ENCODE data around the gene DHRS12. TPM values are rescaled to one million over a fixed set of nuclear protein-coding genes. Genes with fewer than 3 reads are reported as not detected.

The DHRS12 gene
- total and polyA plus RNA-seq, 2 donors from 2014 or later: 20.4 to 36.1 TPM

DNA sequence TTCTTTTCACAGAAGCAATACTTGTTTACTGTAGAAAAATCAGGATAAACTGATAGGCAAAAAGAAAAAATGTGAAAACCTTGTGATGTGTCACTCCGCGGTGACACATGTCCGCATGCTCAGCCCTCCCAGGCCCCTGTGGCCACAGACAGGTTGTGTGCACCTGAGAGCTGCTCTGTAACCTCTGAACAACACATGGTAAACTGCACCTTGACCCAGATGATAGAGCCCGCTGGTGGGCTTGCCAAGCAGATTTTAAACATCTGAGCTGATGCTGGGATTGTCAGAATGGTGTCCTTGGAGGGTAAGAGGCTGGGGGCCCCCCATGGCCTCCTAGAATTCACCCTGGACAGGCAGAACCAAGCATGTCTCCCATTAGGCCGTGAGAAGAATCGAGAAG lies 33.8 kb downstream of the DHRS12 start:
- Histone ChIP-seq H3K27me3 (ENCODE audit: control insufficient read depth, insufficient read depth, low read length) (no peaks in the 10 kb centered on the region), H3K9ac (ENCODE audit: low read length in 3 of 3) (peak overlapping the region in 1 of 3 donors; percentile 26), H3K4me3 (ENCODE audit: low read length in 3 of 3) (no peak overlapping the region), H3K36me3 (ENCODE audit: control insufficient read depth in 2 of 3, insufficient read depth in 3 of 3, low read length in 3 of 3) (peaks cover 0 to 14% (median 6%) of the 10 kb centered on the region in 3 donors), H3K9me3 (ENCODE audit: control insufficient read depth in 2 of 3, insufficient read depth in 1 of 3, low read length in 3 of 3) (no peaks in the 10 kb centered on the region), H3K27ac (ENCODE audit: low read depth in 2 of 2, low read length in 2 of 2) (no peak overlapping the region), H3K4me1 (ENCODE audit: control insufficient read depth in 2 of 3, insufficient read depth in 2 of 3, low read depth in 1 of 3, low read length in 3 of 3) (peaks cover 0 to 15% (median 4%) of the 10 kb centered on the region in 3 donors)
- FAIRE-seq (no peak), DNase-seq (no peak)
- TF ChIP-seq, protein P1, sequence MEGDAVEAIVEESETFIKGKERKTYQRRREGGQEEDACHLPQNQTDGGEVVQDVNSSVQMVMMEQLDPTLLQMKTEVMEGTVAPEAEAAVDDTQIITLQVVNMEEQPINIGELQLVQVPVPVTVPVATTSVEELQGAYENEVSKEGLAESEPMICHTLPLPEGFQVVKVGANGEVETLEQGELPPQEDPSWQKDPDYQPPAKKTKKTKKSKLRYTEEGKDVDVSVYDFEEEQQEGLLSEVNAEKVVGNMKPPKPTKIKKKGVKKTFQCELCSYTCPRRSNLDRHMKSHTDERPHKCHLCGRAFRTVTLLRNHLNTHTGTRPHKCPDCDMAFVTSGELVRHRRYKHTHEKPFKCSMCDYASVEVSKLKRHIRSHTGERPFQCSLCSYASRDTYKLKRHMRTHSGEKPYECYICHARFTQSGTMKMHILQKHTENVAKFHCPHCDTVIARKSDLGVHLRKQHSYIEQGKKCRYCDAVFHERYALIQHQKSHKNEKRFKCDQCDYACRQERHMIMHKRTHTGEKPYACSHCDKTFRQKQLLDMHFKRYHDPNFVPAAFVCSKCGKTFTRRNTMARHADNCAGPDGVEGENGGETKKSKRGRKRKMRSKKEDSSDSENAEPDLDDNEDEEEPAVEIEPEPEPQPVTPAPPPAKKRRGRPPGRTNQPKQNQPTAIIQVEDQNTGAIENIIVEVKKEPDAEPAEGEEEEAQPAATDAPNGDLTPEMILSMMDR (IDR thresholded peaks at IDR 0.05; ENCODE audit: borderline replicate concordance, extremely low read depth, insufficient read depth): no peak
- intact Hi-C loops (cut with DNase I): no loop called here

GRCh38 chr13:51769455-51770127 lies 34.4 kb downstream of the DHRS12 start:
- Histone ChIP-seq H3K27me3 (ENCODE audit: control insufficient read depth, insufficient read depth, low read length) (no peaks in the 10 kb centered on the region), H3K27ac (ENCODE audit: low read depth in 2 of 2, low read length in 2 of 2) (no peak overlapping the region), H3K4me3 (ENCODE audit: low read length in 3 of 3) (no peak overlapping the region), H3K9ac (ENCODE audit: low read length in 3 of 3) (no peak overlapping the region), H3K4me1 (ENCODE audit: control insufficient read depth in 2 of 3, insufficient read depth in 2 of 3, low read depth in 1 of 3, low read length in 3 of 3) (peaks cover 0 to 17% (median 8%) of the 10 kb centered on the region in 3 donors), H3K36me3 (ENCODE audit: control insufficient read depth in 2 of 3, insufficient read depth in 3 of 3, low read length in 3 of 3) (peaks cover 0 to 14% (median 6%) of the 10 kb centered on the region in 3 donors), H3K9me3 (ENCODE audit: control insufficient read depth in 2 of 3, insufficient read depth in 1 of 3, low read length in 3 of 3) (no peaks in the 10 kb centered on the region)
- TF ChIP-seq, protein P1 (IDR thresholded peaks at IDR 0.05; ENCODE audit: borderline replicate concordance, extremely low read depth, insufficient read depth): no peak
- intact Hi-C loops (cut with DNase I): no loop called here
- FAIRE-seq (no peak), DNase-seq (no peak)

GRCh38 chr13:51768976-51769375 lies 35.0 kb downstream of the DHRS12 start:
- Histone ChIP-seq H3K4me1 (ENCODE audit: control insufficient read depth in 2 of 3, insufficient read depth in 2 of 3, low read depth in 1 of 3, low read length in 3 of 3) (peaks cover 0 to 23% (median 11%) of the 10 kb centered on the region in 3 donors), H3K27ac (ENCODE audit: low read depth in 2 of 2, low read length in 2 of 2) (no peak overlapping the region), H3K4me3 (ENCODE audit: low read length in 3 of 3) (no peak overlapping the region), H3K36me3 (ENCODE audit: control insufficient read depth in 2 of 3, insufficient read depth in 3 of 3, low read length in 3 of 3) (peaks cover 0 to 14% (median 6%) of the 10 kb centered on the region in 3 donors), H3K9me3 (ENCODE audit: control insufficient read depth in 2 of 3, insufficient read depth in 1 of 3, low read length in 3 of 3) (no peaks in the 10 kb centered on the region), H3K9ac (ENCODE audit: low read length in 3 of 3) (no peak overlapping the region), H3K27me3 (ENCODE audit: control insufficient read depth, insufficient read depth, low read length) (no peaks in the 10 kb centered on the region)
- TF ChIP-seq, protein P1 (IDR thresholded peaks at IDR 0.05; ENCODE audit: borderline replicate concordance, extremely low read depth, insufficient read depth): no peak
- DNase-seq (peak in 1 of 5 donors; percentile 67), FAIRE-seq (no peak)
- intact Hi-C loops (cut with DNase I): no loop called here

All from kidney (tissue), 14 donors.